Muscle of leg (tissue), 11 donors: ENCODE results near the gene CLCN7. TPM values are rescaled to one million over a fixed set of nuclear protein-coding genes. Genes with fewer than 3 reads are reported as not detected.

Experiments used
- DNase-seq: peaks from one replicate; pipeline ENCODE4 v3.0.0; 2013
- H3K27ac ChIP-seq: one replicate; pipeline ENCODE4 v1.5.1; 2013; ENCODE audit warnings: mild to moderate bottlenecking, low read length, control low read depth
- H3K27me3 ChIP-seq: one replicate; pipeline ENCODE4 v1.6.1; 2013; ENCODE audit warnings: low read length; ENCODE audit not compliant: control insufficient read depth, insufficient read depth
- H3K36me3 ChIP-seq: one replicate; pipeline ENCODE4 v1.6.1; 2013; ENCODE audit warnings: low read length; ENCODE audit not compliant: control insufficient read depth, insufficient read depth
- H3K4me1 ChIP-seq: one replicate; pipeline ENCODE4 v1.6.1; 2013; ENCODE audit warnings: low read length; ENCODE audit not compliant: control insufficient read depth, insufficient read depth
- H3K4me3 ChIP-seq: one replicate; pipeline ENCODE4 v1.5.1; 2013; ENCODE audit warnings: low read length, control low read depth
- H3K9me3 ChIP-seq: replicated peaks from 2 replicates; pipeline ENCODE4 v1.6.1; 2013; ENCODE audit warnings: low read depth, low read length; ENCODE audit not compliant: control insufficient read depth
- WGBS: methylation state at CpG from one replicate; pipeline ENCODE4 v1.1.5; 2013; ENCODE audit warnings: missing lambda C conversion rate; ENCODE audit not compliant: insufficient coverage; 5-methylcytosine and 5-hydroxymethylcytosine counted together
- polyA plus RNA-seq, 8 donors: library from polyadenylated mRNA; unstranded; fragments of 120-200 nt; gene quantifications; one replicate each; pipeline versions ENCODE4 v1.2.1 to v1.2.3, GENCODE V29; 2013; ENCODE audit warnings: inconsistent platforms in 1 of 8, low replicate concordance in 1 of 8; ENCODE audit not compliant: insufficient read length in 8 of 8, insufficient read depth in 1 of 8
- total RNA-seq: library from RNA; stranded (reverse); fragments of 120-200 nt; gene quantifications from one replicate; pipeline ENCODE4 v1.2.4, GENCODE V29; 2013

The CLCN7 gene
- total and polyA plus RNA-seq, 9 donors, result 18.8 to 43.3 (median 31.1) TPM

- H3K27ac ChIP-seq, result no peak overlapping the region
- no peak overlapping the region for H3K4me3 ChIP-seq
- no peaks in the 10 kb centered on the region for H3K36me3 ChIP-seq
- H3K27me3 ChIP-seq, result no peaks in the 10 kb centered on the region
- no peaks in the 10 kb centered on the region for H3K9me3 ChIP-seq
- 86% methylated on average over 8 of the region's 10 CpGs for WGBS
- H3K4me1 ChIP-seq, result peaks cover 14% of the 10 kb centered on the region
- no peak for DNase-seq
These were observed 52.8 kb downstream of the CLCN7 start for GRCh38 chr16:1422076-1422475.

GRCh38 chr16:1420111-1420539 is 54.7 kb downstream of the CLCN7 start:
- peak overlapping the region; percentile 78 for H3K27ac ChIP-seq
- H3K9me3 ChIP-seq, result no peaks in the 10 kb centered on the region
- no peaks in the 10 kb centered on the region for H3K36me3 ChIP-seq
- no peak for DNase-seq
- WGBS, result 2% methylated on average over 22 of the region's 22 CpGs
- H3K4me3 ChIP-seq, result peak overlapping the region; percentile 98
- no peaks in the 10 kb centered on the region for H3K27me3 ChIP-seq
- H3K4me1 ChIP-seq, result peaks cover 14% of the 10 kb centered on the region

GRCh38 chr16:1416521-1416941 is 58.3 kb downstream of the CLCN7 start:
- Histone ChIP-seq H3K9me3 (no peaks in the 10 kb centered on the region), H3K4me3 (no peak overlapping the region), H3K4me1 (peaks cover 27% of the 10 kb centered on the region), H3K27me3 (no peaks in the 10 kb centered on the region), H3K27ac (no peak overlapping the region), H3K36me3 (peaks cover 8% of the 10 kb centered on the region)
- no peak for DNase-seq
- WGBS, result 90% methylated on average over 3 of the region's 3 CpGs

- no peaks in the 10 kb centered on the region for H3K9me3 ChIP-seq
- peaks cover 11% of the 10 kb centered on the region for H3K36me3 ChIP-seq
- DNase-seq, result peak; percentile 75
- 1% methylated on average over 34 of the region's 72 CpGs for WGBS
- peak within 1 kb of the TSS; percentile 60 for H3K4me3 ChIP-seq
- peak within 1 kb of the TSS; percentile 54 for H3K27ac ChIP-seq
- no peaks in the 10 kb centered on the region for H3K27me3 ChIP-seq
- peaks cover 17% of the 10 kb centered on the region for H3K4me1 ChIP-seq
These were observed 60.1 kb downstream of the CLCN7 start, which contains the start of gene UNKL for GRCh38 chr16:1414532-1415260. Gene UNKL, minus strand, starts transcription at chr16:1414704. Its CDS starts 13 bp downstream, at chr16:1414691.

GRCh38 chr16:1413684-1414531 is 60.9 kb downstream of the CLCN7 start:
- peak overlapping the region; percentile 60 for H3K4me3 ChIP-seq
- peaks cover 15% of the 10 kb centered on the region for H3K4me1 ChIP-seq
- H3K9me3 ChIP-seq, result no peaks in the 10 kb centered on the region
- WGBS, result 1% methylated on average over 85 of the region's 85 CpGs
- DNase-seq, result peak; percentile 54
- H3K27me3 ChIP-seq, result no peaks in the 10 kb centered on the region
- peaks cover 11% of the 10 kb centered on the region for H3K36me3 ChIP-seq
- no peak overlapping the region for H3K27ac ChIP-seq

- no peak for DNase-seq
- no CpG with 5 or more reads among the region's 2 CpGs for WGBS
- no peaks in the 10 kb centered on the region for H3K9me3 ChIP-seq
These were observed 62.0 kb downstream of the CLCN7 start for GRCh38 chr16:1412847-1413246.

GRCh38 chr16:1408171-1408837 is 66.5 kb downstream of the CLCN7 start:
- Histone ChIP-seq H3K4me3 (peak overlapping the region; percentile 69), H3K9me3 (no peaks in the 10 kb centered on the region), H3K36me3 (peaks cover 33% of the 10 kb centered on the region), H3K4me1 (peaks cover 19% of the 10 kb centered on the region), H3K27ac (peak overlapping the region; percentile 70), H3K27me3 (no peaks in the 10 kb centered on the region)
- WGBS, result under 1% methylated on average over 37 of the region's 42 CpGs
- DNase-seq, result peak; percentile 93

More at GRCh38 chr16:1412847-1413246, 62.0 kb downstream of the CLCN7 start:
- H3K4me3 ChIP-seq, result no peak overlapping the region
- H3K27ac ChIP-seq, result no peak overlapping the region
- peaks cover 24% of the 10 kb centered on the region for H3K4me1 ChIP-seq
- H3K36me3 ChIP-seq, result peaks cover 11% of the 10 kb centered on the region
- H3K27me3 ChIP-seq, result no peaks in the 10 kb centered on the region

- WGBS, result 15% methylated on average over 10 of the region's 11 CpGs
- no peaks in the 10 kb centered on the region for H3K9me3 ChIP-seq
- peaks cover 34% of the 10 kb centered on the region for H3K36me3 ChIP-seq
- DNase-seq, result peak; percentile 72
- peaks cover 15% of the 10 kb centered on the region for H3K4me1 ChIP-seq
- H3K27ac ChIP-seq, result peak overlapping the region; percentile 70
- H3K4me3 ChIP-seq, result peak overlapping the region; percentile 69
- H3K27me3 ChIP-seq, result no peaks in the 10 kb centered on the region
These were observed 67.1 kb downstream of the CLCN7 start for GRCh38 chr16:1407753-1408152.

GRCh38 chr16:1403733-1404132 is 71.1 kb downstream of the CLCN7 start:
- DNase-seq, result no peak
- WGBS, result 86% methylated on average over 12 of the region's 14 CpGs
- Histone ChIP-seq H3K9me3 (no peaks in the 10 kb centered on the region), H3K36me3 (peaks cover 54% of the 10 kb centered on the region), H3K4me3 (no peak overlapping the region), H3K27ac (no peak overlapping the region), H3K27me3 (no peaks in the 10 kb centered on the region), H3K4me1 (peaks cover 12% of the 10 kb centered on the region)

- Histone ChIP-seq H3K27ac (no peak overlapping the region), H3K4me1 (peaks cover 6% of the 10 kb centered on the region), H3K27me3 (no peaks in the 10 kb centered on the region), H3K36me3 (peaks cover 61% of the 10 kb centered on the region), H3K4me3 (no peak overlapping the region), H3K9me3 (no peaks in the 10 kb centered on the region)
- 92% methylated on average over 18 of the region's 22 CpGs for WGBS
- no peak for DNase-seq
These were observed 71.8 kb downstream of the CLCN7 start for GRCh38 chr16:1403036-1403435.
